Liver (tissue), 2 donors: ENCODE data around the gene CTNNAL1.

Source experiments
- GABPA ChIP-seq, 2 donors: IDR thresholded peaks in 1 of 2; conservative IDR thresholded peaks in 1 of 2; 2 replicates each; pipeline ENCODE4 v1.6.1; 2016; ENCODE audit warnings: antibody characterized with exemption in 2 of 2, mild to moderate bottlenecking in 1 of 2, moderate library complexity in 1 of 2
- NR2F2 ChIP-seq: IDR thresholded peaks from 2 replicates; pipeline ENCODE4 v1.6.1; 2016; ENCODE audit warnings: antibody characterized with exemption
- donor health status: healthy.

GRCh38 chr9:109017493-109017892, 4.2 kb upstream of the CTNNAL1 start:
- TF ChIP-seq GABPA (IDR thresholded peaks at IDR 0.05 in 1 of 2, conservative IDR thresholded peaks at IDR 0.05 in 1 of 2) (no peak), NR2F2 (no peak)
